Measurements from ENCODE around the gene PLIN4.
A peak's percentile ranks its signal among the peaks of the same experiment; 100 is the strongest.
"Not testable (repeated sequence)": the region's sequence is repeated elsewhere in the genome, so short reads cannot be mapped to it uniquely, and the experiment has no call there.

The PLIN4 gene

DNA sequence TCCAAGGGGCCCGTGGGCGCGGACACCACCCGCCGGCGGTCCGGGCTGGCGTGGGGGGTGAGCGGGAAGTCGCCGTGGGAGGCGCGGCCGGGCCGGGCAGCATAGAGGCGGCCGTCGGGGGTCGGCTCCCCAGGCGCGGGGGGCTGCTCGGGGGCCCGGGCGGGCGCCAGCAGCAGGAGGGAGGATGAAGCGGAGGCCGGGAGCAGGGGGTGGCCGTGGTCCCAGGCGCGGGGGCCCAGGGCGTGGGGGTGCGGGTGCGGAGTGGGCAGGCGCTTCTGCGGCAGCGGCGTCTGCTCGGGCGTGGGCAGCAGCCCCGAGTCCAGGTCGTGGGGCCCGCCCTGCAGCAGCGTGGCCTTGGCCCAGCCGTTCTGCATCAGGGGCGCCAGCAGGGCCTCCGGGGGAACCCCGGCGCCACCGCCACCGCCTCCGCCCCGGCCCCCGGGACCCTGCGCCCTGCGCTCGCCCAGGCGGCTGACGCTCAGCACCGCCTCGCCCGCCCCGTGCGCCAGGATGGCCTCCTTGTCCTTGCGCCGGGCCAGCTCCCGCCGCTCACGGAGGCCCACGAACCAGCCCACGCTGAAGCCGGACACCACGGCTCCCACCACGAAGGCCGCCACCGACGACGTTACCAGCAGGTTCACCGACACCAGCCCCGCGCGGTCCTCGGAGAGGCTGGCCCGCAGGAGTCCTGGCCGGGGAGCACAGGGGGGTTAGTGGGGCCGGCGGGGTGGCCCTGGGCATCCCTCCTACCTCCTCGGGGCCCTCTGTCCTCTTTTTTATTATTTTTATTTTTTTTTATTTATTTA lies 25.8 kb upstream of the PLIN4 start:
- DNase-seq: no peak

- no peak for DNase-seq
Measured at GRCh38 chr19:4542896-4543841, 24.9 kb upstream of the PLIN4 start.

DNA sequence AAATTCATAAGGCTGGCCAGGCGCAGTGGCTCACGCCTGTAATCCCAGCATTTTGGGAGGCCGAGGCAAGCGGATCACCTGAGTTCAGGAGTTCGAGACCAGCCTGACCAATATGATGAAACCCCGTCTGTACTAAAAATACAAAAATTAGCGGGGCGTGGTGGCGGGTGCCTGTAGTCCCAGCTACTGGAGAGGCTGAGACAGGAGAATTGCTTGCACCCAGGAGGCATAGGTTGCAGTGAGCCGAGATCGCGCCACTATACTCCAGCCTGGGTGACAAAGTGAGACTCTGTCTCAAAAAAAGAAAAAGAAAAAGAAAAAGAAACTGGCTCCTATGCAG lies 23.5 kb upstream of the PLIN4 start:
- not testable (repeated sequence) for DNase-seq

- no peak for DNase-seq
Measured at GRCh38 chr19:4541114-4541805, 23.0 kb upstream of the PLIN4 start.

DNA sequence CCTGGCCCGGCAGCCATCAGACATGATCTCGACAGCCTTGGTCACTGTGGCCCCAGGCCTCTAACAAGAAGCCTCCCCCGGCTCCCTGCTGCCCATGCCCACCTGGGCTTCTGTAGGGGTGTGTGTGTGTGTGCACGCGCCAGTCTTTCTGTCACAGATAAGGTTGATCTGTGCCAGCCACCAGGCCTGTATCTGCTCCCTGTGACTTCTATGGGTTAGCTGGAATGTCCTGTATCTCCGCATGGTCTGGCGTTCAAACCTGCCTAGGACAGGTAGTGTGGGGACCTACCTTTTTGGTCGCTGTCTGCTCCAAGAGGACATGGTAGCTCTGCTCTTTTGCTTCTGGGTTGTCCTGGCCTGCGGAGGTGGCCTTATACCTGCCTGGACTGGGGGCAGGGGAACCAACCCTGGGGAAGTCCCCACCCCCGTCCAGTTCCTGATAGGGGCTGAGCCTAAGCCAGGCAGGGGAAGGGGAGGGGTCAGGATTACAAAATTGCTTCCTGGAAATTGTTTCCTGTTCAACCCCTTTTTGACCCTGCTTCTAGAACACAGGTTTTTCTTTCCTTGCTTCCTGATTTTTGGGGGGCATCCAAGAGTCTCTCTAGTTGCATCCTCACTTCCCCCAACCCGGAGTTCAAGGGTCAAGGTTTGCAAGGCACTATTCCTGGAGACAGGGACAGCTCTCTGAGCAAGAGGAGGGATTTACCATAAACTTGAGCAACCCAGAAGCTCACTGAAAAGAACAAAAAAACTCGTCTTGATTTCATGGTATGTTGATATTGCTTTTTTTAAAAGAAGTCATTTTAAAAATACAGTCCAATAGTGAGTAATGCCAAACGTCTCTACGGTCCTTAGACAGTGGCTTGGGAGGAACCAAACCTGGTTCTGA lies 21.7 kb upstream of the PLIN4 start, which contains the start of gene LRG1:
Gene LRG1 (minus strand): TSS at position 344 of the 889 bp plus-strand sequence. CDS start 23 bp downstream, at position 321.
- DNase-seq: no peak

DNA sequence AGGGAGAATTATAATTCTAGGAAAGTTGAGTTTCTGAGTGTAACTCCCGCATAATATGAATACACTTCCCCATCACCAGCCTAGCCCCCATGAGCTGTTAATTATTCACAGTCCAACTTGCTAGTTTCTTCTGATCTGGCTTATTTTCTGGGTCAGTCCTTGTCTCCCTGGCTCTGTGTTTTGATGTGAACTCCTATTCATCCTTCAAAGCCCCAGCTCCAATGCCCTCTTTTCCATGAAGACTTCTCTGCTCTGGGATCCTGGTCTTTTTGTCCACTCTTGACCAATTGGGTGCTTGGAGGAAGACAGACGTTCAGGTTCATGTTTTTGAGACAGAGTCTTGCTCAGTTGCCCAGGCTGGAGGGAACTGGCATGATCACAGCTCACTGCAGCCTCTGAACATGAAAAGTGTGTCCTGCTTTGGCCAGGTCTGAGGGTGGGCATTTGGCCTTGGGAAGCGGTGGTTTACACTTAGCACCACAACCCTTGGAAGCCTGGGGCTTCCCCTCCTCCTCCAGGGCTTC lies 20.9 kb upstream of the PLIN4 start:
- no peak for DNase-seq

GRCh38 chr19:4538601-4538954 lies 20.3 kb upstream of the PLIN4 start:
- no peak for DNase-seq

DNA sequence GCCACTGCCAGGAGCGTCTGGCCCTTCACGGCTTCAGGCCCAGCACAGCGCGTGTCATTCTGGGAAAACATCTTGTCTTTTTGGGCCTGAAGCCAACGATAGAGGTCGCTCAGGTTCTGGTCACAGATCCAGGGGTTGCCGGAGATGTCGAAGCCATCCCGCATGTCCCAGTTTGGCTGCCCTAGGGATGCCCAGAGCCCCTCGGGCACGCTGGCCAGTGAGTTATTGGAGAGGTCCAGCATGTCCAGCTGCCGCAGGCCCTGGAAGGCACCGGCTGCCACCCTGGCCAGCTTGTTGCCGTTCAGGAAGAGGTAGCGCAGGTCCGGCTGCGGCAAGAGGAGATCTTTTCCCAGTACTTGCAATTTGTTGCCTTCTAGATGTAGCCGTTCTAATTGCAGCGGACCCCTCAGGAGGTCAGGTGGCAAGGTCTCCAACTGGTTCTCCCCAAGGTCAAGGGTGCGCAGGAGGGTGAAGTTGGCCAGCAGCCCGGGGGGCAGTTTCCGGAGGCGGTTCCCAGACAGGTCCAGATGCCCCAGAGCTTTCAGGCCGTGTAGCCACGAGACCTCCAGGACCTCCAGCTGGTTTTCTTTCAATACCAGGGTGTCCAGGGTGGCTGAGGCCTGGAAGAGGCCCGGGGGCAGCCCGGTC lies 19.8 kb upstream of the PLIN4 start:
- no peak for DNase-seq

DNA sequence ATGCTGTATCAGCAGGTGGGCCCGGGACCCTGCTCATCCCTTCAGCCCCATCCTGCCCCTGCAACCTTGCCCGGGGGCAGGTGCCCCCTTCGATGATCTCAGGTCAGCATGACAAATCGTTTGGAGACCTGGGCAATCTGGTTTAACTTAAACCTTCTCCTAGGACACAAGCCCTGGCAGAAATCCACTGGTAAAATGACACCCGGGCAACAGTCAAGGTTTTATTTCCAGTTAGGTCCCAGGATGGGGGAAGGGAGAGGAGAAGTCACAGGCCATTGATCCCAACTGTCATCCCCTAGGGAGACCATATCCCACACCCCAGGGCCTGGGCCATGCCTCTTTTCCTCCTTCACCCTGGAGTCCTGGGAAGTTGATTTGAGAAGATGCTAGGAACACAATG lies 18.5 kb upstream of the PLIN4 start:
- no peak for DNase-seq

- peak; percentile 12 for DNase-seq
Measured at GRCh38 chr19:4534836-4535658, 16.8 kb upstream of the PLIN4 start, which contains the start of gene PLIN5. TSS of gene PLIN5 (minus strand) at chr19:4535224. CDS start at chr19:4534074, 1,150 bp downstream.

DNA sequence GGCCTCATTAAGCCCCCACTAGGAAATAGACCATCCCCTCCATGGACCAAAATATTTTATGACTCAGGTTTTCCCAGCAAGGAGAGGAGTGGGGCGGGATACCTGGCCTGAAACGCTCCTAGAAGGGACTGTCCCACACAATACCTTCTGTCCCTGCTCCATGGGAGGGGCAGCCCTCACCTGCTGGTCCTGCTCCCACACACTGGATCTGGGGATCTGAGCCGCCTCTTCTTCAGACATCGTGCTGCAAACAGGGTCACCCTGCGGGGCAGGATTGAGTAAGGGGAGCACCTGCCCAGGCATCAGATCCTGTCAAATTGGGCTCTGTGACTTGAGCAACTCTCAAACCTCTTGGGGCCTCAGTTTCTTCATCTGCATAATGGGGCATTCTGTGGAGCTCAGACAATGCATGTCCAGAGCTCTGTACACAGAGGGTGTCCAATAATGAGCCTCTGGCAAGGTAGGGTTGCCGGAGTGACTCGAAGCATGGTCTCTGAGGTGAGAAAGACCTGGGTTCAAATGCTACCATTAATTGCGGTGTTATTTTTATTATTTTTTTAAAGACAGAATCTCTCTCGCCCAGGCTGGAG lies 15.6 kb upstream of the PLIN4 start:
- no peak for DNase-seq

DNA sequence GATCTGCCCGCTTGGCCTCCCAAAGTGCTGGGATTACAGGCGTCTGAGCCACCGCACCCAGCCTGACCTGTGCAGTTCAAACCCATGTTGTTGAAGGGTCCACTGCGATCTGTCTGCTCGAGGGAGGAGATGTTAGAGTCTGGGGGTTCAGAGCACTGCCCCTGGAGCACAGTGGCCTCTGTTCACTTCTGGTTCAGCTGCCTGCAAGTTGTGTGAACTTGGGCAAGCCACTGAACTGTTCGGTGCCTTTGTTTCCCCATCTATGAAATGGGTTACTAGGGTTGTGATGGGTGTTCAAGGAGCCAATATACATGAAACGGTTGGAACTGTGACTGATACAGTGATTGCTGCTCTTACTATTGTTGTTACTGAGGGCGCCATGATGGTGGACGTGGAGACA lies 15.0 kb upstream of the PLIN4 start:
- DNase-seq: no peak

- DNase-seq: no peak
Measured at GRCh38 chr19:4531562-4532165, 13.4 kb upstream of the PLIN4 start.

- no peak for DNase-seq
Measured at GRCh38 chr19:4529924-4530522, 11.7 kb upstream of the PLIN4 start.

GRCh38 chr19:4528843-4529242 lies 10.6 kb upstream of the PLIN4 start:
- DNase-seq: no peak

DNA sequence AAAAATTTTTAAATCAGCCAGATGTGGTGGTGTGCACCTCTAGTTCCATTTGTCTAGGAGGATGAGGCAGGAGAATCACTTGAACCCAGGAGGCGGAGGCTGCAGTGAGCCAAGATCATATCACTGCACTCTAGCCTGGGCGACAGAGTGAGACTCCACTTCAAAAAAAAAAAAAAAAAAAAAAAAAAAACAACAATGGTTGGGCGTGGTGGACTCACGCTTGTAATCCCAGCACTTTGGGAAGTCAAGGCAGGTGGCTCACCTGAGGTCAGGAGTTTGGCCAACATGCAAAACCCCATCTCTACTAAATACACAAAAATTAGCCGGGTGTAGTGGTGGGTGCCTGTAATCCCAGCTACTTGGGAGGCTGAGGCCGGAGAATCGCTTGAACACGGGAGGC lies 9.1 kb upstream of the PLIN4 start:
- not testable (repeated sequence) for DNase-seq

DNA sequence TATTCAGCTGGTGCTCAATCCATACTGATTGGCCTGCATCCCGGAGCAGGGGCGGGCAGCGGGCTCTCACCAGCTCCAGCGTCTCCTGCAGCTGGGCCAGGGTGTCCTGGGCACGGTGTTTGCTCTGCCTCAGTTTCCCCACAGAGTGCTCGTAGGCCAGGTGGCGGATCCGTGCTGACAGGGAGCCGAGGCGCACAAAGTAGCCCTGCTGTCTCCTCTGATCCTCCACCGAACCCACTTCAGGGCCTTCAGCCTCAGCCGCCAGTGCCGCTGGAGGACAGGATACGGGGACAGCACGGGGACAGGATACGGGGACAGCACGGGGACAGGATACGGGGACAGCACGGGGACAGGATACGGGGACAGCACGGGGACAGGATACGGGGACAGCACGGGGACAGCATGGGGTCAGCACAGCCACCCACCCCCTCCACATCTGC lies 7.3 kb upstream of the PLIN4 start:
- DNase-seq: no peak

- DNase-seq: no peak
Measured at GRCh38 chr19:4524808-4525562, 6.7 kb upstream of the PLIN4 start.

Data from NCI-H1436 treated with DMSO at 0.1 percent for 48 hours (cell line).